ENCODE results near the gene PIEZO1.

- TF ChIP-seq CTCF (IDR thresholded peaks at IDR 0.05) (no peak), ZFX (IDR thresholded peaks at IDR 0.05; ENCODE audit: borderline replicate concordance) (no peak)
Observed at GRCh38 chr16:88830258-88830657, 45.2 kb upstream of the PIEZO1 start.

Measured in 22Rv1 (cell line).